Measurements from ENCODE around the gene JAZF1. TPM values are rescaled to one million over a fixed set of nuclear protein-coding genes. Genes with fewer than 3 reads are reported as not detected.

Gene JAZF1
- total and polyA plus RNA-seq, 2 experiments from 2014 or later = 9.8 to 12.3 TPM

GRCh38 chr7:28208506-28208905 lies 27.9 kb upstream of the JAZF1 start:
- Histone ChIP-seq H3K4me3 (no peak overlapping the region), H3K27me3 (no peaks in the 10 kb centered on the region), H3K27ac (no peak overlapping the region), H3K4me1 (ENCODE audit: low read depth) (no peaks in the 10 kb centered on the region), H3K9me3 (ENCODE audit: low read depth) (no peaks in the 10 kb centered on the region), H3K36me3 (no peaks in the 10 kb centered on the region)
- no peak for TF ChIP-seq CTCF (IDR thresholded peaks at IDR 0.05; ENCODE audit: low read depth, low read length)
- DNase-seq (ENCODE audit: low read depth in 1 of 2, low spot score in 1 of 2) = no peak

- H3K36me3 ChIP-seq = no peaks in the 10 kb centered on the region
- no peak for TF ChIP-seq CTCF (IDR thresholded peaks at IDR 0.05; ENCODE audit: low read depth, low read length)
- DNase-seq (ENCODE audit: low read depth in 1 of 2, low spot score in 1 of 2) = no peak
- no peaks in the 10 kb centered on the region for H3K4me1 ChIP-seq (ENCODE audit: low read depth)
- H3K4me3 ChIP-seq = no peak overlapping the region
- no peak overlapping the region for H3K27ac ChIP-seq
- no peaks in the 10 kb centered on the region for H3K27me3 ChIP-seq
- H3K9me3 ChIP-seq (ENCODE audit: low read depth) = no peaks in the 10 kb centered on the region
Observed at GRCh38 chr7:28207486-28208158, 27.0 kb upstream of the JAZF1 start.

DNA sequence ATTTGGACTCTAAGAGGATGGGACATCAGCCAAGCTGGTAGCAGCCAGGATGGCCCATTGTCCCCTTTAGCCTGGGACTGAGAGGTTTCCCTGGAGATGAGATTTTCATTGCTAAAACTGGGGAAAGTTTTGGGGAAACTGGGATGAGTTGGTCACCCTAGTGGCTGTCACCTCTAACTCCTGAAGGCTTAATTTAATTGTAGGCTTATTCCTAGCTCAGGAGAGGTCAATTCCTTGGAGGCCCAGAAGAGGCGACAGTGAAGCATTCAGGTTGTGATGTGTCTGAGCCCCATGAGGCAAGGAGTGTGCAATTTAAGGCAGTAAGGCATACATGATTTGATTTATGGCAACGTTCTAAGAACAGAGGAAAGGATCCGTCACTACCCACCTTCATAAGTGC lies 24.9 kb upstream of the JAZF1 start:
- TF ChIP-seq CTCF (IDR thresholded peaks at IDR 0.05; ENCODE audit: low read depth, low read length) = no peak
- H3K36me3 ChIP-seq = no peaks in the 10 kb centered on the region

GRCh38 chr7:28203508-28204240 lies 23.1 kb upstream of the JAZF1 start:
- Histone ChIP-seq H3K4me3 (no peak overlapping the region), H3K27me3 (no peaks in the 10 kb centered on the region), H3K36me3 (no peaks in the 10 kb centered on the region), H3K4me1 (ENCODE audit: low read depth) (no peaks in the 10 kb centered on the region), H3K9me3 (ENCODE audit: low read depth) (no peaks in the 10 kb centered on the region), H3K27ac (no peak overlapping the region)
- peak in 1 of 2 donors; percentile 65 for DNase-seq (ENCODE audit: low read depth in 1 of 2, low spot score in 1 of 2)
- no peak for TF ChIP-seq CTCF (IDR thresholded peaks at IDR 0.05; ENCODE audit: low read depth, low read length)

More for the DNA sequence above, 24.9 kb upstream of the JAZF1 start:
- DNase-seq (ENCODE audit: low read depth in 1 of 2, low spot score in 1 of 2) = no peak
- Histone ChIP-seq H3K4me1 (ENCODE audit: low read depth) (no peaks in the 10 kb centered on the region), H3K4me3 (no peak overlapping the region), H3K9me3 (ENCODE audit: low read depth) (no peaks in the 10 kb centered on the region), H3K27me3 (no peaks in the 10 kb centered on the region), H3K27ac (no peak overlapping the region)

GRCh38 chr7:28202222-28202621 lies 21.6 kb upstream of the JAZF1 start:
- DNase-seq (ENCODE audit: low read depth in 1 of 2, low spot score in 1 of 2) = no peak
- Histone ChIP-seq H3K4me1 (ENCODE audit: low read depth) (no peaks in the 10 kb centered on the region), H3K27ac (no peak overlapping the region), H3K36me3 (no peaks in the 10 kb centered on the region), H3K4me3 (no peak overlapping the region), H3K9me3 (ENCODE audit: low read depth) (no peaks in the 10 kb centered on the region), H3K27me3 (no peaks in the 10 kb centered on the region)
- TF ChIP-seq CTCF (IDR thresholded peaks at IDR 0.05; ENCODE audit: low read depth, low read length) = no peak

Measured in cardiac muscle cell (in vitro differentiated cells and primary cell).